SKM-1 treated with dmso at 0.1 percent for 144 hours (cell line): ENCODE results near the gene AIFM3.
"Not testable (repeated sequence)": the region's sequence is repeated elsewhere in the genome, so short reads cannot be mapped to it uniquely, and the experiment has no call there.

Experiments used
- DNase-seq: peaks from one replicate; lab custom pipeline; 2025; ENCODE audit not compliant: unreplicated experiment; lab: John Stamatoyannopoulos, UW

Gene AIFM3

DNA sequence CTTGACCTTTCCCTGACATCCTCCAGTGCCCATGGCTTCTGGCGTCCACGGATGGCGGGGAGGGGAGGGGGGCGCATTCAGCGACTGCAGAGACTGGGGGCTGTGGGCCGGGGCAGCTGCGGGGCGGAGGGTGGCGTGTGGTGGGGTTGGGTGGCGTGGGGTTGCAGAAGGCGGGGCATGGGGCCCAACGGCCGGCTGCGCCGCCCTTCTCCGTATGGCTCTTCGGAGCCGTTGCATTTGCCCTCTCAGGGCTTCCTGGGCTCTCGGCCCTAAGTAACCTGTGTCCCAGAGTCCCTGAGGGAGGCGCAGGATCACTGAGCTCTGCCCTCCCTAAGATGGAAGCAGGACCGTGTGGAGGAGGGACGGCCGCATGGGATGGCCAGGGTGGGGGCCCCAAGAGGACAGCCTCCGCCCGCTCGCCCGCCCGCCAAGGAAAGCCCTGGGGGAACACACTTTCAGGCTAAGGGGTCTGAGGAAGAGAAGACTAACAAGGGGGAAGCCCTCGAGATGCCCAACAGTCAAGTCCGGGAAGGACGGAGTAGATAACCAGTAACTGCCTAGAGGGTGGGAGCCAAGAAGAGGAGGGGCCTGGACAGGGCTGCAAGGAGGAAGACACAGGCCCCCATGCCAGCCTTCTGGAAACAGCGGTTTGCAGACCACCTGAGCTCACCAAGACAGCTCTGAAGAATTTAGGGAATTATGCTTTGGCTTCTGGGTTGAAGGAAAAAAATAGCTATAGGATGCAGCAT is 9.2 kb upstream of the AIFM3 start:
- DNase-seq: peak; percentile 44

DNA sequence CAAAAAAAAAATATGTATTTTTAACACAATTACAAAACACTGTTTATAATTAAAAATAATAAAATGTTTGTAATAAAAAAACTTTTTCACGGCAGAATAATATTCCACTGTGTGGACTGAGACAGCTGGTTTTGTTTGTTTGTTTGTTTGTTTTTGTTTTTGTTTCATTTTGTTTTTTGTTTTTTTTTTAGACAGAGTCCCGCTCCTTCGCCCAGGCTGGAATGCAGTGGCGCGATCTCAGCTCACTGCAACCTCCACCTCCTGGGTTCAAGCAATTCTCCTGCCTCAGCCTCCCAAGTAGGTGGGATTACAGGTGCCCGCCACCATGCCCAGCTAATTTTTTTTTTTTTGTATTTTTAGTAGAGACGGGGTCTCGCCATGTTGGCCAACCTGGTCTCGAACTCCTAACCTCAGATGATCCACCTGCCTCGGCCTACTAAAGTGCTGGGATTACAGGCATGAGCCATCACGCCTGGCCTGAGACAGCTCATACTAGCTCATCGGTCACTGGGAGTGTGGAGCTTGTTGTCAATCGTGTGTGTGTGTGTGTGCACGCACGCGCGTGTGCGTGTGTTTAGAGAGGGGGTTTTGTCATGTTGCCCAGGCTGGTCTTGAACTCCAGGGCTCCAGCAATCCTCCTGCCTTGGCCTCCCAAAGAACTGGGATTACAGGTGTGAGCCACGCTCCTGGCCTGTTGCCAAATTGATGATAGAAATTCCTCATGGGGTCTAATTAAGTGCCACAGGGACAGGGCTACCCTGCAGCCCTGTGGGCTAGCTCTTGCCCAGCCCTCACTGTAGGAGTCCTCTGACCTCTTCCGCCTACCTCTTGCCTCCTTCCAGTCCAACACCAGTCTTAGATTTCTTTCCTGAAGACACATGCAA is 7.2 kb upstream of the AIFM3 start:
- DNase-seq: no peak

DNA sequence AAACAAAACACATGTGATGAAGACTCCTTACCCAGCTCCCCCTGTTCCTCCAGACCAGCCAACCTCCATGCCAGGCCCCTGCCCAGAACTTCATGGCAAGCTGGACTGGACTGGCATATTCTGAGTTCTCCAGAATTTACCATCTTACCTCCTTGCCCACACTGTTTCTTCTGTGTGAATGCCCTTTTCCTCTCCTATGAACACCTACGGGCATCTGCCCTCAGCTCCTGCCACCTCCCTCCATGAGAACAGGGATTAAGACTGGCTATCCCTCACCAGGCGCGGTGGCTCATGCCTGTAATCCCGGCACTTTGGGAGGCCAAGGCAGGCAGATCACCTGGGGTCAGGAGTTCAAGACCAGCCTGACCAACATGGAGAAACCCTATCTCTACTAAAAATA is 6.4 kb upstream of the AIFM3 start:
- DNase-seq: no peak

DNA sequence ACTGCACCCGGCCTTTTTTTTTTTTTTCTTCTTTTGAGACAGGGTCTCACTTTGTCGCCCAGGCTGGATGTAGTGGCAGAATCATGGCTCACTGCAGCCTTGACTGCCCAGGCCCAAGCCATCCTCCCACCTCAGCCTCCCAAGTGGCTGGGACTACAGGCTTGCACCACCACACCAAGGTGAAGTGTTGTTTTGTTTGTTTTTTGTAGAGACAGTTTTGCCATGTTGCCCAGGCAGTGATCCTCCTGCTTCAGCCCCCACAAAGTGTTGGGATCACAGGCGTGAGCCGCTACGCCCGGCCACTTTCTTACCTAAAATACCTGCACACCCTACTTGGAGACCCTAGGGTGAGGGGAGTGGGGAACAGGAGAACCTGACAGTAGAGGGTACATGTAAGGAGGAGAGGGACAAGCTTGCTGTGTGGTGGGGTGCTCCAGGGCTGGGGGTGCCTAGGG is 4.5 kb upstream of the AIFM3 start:
- DNase-seq: no peak

DNA sequence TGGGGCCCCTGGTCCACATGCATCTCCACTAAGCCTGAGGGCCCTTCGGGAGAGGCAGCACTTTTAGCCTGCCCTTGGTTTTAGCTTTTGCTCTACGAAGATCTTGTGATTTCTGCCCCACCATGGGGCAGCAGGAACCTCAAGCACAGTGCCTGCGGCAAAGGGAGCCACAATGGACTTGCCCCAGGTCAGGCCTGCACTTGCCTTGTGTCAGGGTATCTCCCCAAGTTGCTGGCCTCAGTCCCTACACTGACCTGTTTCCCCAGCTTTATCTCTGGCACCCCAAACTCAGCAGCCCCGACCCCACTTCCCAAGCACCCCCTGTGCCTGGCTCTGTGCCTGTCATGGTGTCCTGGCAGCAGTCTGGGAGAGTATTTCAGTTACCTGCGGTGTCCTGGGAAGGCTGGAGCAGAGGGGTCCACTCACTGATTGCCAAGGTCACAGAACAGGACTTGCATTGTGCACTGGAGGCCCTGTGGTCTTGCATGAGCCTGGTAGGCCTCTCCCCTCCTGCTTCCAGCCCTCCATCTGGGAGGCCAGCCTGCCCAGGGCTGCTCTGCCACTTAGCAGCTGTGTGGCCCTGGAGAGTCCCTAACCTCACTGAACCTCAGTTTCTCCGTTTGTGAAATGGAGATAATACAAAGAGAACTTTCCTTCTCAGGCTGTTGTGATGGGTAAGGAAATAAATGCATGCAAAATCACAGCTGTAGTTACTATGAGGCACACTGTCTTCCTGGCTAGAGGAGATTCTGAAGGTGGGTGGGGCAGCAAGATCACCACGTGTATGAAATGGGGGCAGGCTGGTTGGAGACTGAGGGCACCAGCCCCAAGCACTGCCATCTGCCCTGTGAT is 3.6 kb upstream of the AIFM3 start:
- no peak for DNase-seq

DNA sequence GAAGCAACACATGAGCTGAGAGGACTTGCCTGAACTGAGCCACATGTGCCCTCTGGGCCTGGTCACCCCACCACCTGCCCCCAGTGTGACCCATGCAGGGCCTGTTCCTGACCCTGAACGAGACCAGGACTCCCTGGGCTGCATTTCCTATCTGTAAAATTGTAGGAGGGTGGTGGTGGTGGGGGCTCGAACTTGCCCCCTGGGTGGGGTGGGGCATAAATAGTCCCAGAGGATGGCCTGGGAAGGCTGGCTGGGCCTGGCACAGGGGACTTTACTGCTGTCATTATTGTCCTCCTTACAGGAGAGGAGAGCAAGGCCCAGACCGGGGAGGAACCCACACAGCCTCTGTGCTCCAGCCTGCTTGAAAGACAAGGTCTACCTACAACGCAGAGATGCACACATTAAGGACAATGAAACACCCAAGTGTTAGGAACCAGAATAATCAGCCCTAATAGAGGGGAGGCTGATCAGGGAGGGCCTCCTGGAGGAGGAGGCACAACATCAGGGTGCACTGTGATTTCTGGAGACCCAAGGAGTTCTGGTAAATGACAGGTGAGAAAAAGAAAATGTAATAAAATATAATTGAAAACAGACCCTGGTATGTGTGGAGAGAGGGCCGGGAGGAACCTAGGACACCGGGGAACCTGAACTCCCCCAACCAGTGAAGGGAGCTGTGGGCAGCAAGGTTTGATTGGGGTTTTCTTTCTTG is 2.8 kb upstream of the AIFM3 start:
- no peak for DNase-seq

DNA sequence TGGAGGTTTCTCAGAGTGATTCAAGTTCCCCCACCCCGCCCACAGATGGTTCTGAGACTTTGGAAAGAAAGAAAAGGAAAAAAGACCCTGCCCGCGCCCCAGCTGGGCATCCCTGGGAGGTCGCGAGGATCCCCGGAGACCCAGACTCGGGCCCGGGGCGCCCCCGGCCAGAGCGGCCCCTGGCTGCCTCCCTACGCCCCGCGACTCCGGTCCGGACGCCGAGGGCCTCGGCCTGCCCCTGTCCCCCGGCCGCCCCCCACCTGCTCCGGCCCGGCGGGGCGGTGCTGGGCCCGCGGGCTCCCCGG is 2.3 kb upstream of the AIFM3 start:
- no peak for DNase-seq

DNA sequence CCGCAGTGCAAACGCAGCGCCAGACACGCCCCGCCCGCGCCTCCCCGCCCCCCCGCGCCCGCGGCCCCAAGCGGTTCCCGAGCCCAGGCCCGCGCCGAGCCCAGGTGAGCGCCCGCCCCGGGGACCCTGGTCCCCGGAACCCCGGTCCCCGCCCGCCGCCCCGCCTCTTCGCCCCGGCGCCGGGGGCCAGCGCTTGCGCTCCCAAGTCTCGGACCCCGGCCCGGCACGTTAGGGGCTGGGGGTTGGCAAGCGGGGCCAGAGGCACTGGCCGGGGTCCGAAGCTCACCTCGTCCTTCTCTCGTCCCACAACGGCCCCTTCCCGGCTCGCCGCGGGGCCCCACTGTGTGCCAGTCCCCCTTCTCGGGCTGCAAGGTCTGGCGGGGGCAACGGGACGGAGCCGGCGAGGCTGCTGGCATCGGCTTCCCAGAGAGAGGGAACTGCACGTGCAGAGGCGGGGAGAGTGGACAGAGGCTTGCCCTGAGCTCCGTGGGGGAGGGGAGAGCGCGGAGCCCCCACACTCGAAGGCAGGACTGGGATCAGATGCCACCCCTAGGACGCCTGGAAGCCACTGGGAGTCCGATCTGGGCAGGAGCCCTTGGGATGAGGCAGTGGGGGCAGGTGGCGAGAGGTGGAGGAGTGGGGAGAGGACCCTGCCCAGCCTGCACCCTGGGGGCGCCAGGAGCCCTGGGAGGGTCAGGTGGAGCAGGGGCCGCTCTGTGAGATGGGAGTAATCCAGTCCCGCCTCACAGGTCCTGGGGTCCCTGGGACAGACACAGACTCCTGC is 1.8 kb upstream of the AIFM3 start:
- DNase-seq: no peak

DNA sequence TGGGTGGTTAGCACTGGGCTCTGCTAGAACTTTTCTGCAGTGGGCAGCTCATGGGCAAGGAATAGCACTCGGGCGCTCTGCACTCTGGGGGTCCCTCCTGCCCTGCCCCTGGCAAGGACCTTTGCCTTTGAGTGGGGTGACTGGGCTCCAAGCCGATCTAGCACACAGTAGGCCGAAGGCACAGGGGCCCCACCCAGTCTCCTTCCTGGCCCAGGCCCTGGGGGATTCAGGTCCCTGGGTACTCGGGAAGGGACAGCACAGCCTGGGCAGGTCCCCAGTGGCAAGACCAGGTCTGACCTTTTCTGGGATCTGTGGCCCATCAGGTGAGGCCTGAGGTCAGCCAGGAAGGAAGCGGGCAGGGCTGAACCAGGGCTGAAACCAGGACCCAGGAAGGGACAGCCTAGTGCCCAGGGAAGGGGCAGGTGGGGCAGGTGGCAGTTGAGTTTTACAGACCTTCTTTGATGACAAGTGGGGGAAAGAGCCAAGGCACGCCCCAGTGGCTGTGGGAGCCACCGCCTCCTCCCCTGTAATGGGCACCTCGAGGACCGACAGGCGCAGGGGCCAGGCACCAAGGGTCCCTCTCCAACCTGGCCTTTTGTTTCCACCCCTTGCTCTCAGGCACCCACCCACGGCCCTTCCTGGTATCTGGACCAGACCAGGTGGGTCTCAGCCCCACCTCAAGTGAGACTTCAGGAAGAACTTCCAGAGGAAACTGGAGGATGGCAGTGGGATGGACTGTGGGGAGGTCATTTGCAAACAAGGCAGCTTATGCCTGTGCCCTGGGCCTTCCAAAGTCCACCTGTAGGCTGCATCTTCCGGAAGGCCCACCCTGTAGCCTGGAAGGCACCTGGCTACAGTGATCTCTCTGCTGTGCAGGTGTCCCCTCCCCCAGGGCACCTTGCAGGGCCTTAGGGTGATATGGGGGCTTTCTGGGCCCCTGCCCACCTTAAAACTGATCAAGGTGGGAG is 883 bp upstream of the AIFM3 start:
- no peak for DNase-seq

DNA sequence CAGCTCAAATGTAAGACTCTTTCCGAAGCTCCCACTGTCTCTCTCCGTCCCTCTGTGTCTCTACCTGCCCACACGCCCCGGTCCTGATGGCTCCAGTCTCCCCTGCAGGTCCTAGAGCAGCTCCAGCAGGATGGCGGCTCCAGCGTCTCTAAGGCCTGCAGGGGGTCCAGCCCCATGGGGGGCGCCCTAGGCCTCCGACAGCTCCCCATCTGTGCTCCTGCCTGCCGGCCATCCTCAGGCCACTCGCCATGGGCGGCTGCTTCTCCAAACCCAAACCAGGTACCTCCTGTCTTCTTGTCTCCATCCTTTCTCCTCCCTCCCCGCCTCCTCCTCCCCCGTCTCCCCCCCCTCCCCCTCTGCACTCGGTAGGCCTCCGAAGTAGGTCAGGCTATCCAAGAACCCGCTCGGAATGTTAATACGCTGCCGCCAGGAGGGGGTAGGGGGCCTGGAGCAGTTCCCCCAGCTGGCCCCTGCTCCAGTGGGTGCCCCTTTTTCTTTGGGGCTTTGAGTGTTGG is 699 bp downstream of the AIFM3 start:
- no peak for DNase-seq

DNA sequence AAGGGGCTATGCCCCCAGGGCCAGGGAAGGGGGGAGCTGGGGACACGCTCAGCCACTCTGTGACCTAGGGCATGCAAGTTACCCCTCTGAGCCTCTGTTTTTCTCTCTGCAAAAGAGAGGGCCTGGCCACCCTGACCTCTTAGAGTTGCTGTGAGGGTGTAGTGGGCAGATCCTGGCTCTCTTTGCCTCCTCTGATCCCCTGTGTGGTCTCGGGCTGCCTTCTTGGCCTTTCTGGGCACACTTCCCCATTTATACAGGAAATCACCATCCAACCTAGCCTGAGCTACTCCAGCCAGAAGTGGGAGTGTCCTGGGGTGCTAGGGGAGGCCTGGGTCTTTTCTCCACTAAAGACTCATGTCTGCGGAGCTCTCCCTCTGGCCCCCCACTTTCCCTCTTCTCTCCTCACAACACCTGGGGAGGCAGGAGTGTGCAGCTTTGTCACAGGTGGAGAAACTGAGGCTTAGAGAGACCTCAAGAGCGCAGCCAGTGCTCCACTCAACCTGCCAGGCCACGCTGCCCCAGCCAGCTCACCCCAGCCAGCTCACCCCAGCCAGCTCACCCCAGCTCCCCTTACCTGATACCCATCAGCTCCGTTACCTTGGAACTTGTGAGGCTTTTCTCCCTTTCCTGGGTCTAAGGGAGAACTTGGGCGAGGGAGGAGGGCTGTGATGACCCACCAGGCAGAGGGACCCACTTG is 1.4 kb downstream of the AIFM3 start:
- DNase-seq: peak; percentile 80

DNA sequence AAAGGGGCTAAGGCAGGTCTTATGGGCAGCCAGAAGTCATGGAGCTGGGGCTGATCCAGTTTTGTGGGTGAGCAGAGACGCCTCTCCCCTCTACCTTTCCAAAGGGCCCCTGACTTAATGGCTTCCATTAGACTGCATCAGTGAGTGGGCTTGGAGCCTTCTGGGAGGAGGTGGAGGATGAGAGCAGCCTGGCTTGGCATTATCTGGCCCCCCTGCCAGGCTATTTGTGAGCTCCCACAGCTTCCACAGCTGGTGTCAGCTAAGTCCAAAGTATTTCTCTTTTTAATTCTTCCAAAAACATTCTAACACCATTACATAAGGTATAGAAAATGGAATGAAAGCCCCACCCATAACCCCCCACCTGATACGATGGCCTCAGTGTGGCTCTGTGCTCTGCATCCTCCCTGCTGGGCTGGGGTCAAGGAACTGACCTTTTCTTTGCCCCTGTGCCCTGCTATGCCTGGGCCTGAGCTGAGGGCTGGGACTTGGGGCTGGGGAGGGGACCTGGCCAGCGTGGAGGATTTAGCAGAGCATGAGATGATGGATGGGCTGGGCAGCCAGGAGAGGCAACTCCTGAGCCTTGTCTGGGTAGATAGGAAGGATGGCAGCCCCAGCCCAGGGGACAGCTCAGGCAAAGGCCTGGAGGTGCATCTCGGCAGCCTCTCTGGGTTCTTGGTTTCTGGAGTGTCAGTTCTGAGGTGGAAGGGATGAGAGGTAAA is 4.0 kb downstream of the AIFM3 start:
- DNase-seq: no peak

DNA sequence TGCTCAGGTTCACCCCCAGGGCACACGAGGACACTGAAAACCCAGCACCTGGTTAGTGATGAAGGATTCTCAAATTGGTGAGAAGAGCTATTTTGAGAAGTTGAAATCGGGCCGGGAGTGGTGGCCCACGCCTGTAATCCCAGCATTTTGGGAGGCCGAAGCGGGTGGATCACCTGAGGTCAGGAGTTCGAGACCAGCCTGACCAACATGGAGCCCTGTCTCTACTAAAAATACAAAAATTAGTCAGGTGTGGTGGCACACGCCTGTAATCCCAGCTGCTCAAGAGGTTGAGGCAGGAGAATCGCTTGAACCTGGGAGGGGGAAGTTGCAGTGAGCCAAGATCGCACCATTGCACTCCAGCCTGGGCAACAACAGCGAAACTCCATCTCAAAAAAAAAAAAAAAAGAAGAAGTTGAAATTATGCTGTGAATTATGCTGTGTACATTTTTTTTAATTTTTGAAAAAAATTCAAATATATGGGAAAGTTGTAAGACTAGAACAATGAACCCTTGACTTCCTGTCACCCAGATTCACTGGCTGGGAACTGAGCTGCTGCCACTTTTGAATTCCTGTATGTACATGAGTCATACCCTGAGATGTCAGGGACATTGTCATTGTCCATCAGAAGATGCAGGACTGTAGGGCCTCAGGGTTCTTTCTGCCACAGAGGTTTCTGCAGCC is 5.1 kb downstream of the AIFM3 start:
- not testable (repeated sequence) for DNase-seq

DNA sequence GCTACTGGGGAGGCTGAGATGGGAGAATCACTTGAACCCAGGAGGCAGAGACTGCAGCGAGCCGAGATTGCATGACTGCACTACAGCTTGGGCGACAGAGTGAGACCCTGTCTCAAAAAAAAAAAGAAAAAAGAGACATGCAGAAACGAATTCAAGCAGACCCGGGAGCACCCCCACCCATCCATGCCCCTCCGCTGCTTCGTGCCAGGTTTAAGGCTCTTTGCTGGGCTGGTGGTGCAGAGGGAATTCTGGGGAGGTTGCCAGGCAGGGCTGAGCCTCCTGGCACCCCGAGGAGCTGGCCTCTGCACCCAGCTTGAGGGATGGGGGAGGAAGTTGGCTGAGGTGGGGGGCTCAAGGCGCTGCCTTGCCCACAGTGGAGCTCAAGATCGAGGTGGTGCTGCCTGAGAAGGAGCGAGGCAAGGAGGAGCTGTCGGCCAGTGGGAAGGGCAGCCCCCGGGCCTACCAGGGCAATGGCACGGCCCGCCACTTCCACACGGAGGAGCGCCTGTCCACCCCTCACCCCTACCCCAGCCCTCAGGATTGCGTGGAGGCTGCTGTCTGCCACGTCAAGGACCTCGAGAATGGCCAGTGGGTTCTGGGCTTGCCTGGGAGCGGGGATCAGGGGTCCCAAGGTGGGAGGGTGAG is 6.0 kb downstream of the AIFM3 start:
- no peak for DNase-seq

DNA sequence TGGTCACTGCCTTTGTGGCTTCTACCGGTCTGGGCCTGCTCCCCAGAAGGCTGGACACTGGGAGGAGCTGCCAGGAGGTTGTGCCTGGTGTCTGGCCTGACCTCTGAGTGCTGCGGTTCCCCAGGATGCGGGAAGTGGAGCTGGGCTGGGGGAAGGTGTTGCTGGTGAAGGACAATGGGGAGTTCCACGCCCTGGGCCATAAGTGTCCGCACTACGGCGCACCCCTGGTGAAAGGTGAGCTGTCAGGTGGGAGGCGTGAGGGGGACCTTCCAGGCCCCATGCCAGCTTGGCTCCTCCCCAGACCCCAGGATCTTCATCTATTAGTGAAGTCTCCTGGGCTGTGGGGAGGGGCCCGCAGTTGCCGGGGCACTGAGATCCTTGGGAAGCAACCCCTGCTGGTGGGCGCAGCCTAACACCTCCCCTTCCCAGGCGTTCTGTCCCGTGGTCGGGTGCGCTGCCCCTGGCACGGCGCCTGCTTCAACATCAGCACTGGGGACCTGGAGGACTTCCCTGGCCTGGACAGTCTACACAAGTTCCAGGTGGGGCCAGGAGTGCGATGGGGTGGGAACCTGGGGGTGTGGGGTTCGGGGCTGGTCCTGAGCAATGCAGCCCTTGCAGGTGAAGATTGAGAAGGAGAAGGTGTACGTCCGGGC is 6.7 kb downstream of the AIFM3 start:
- DNase-seq: no peak
